DMS153 (cell line): ENCODE data around the gene DCST1.

Experiments used
- DNase-seq: peaks from one replicate; lab custom pipeline; 2025; lab: John Stamatoyannopoulos, UW

The DCST1 gene

GRCh38 chr1:155035936-155036335, 2.3 kb downstream of the DCST1 start:
- no peak for DNase-seq

DNA sequence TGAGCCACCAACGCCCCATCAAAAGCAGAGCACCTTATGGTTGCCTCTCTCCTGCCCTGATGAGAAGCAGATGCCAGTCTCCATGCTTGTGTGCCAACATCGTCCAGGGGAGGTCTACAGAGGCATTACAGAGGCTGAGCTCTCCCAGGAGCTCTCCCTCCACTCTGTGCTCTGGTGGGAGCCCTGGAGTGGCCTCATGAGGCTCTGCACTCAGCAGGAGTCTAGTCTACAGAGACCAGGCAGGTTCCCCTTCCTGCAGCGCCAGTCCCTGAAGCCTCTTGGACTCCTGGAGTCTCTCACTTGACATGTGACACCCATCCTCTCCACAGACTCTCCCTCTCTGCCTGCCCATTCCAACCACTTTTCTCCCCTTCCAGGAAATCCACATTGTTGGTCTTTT, 3.4 kb downstream of the DCST1 start:
- DNase-seq = no peak

DNA sequence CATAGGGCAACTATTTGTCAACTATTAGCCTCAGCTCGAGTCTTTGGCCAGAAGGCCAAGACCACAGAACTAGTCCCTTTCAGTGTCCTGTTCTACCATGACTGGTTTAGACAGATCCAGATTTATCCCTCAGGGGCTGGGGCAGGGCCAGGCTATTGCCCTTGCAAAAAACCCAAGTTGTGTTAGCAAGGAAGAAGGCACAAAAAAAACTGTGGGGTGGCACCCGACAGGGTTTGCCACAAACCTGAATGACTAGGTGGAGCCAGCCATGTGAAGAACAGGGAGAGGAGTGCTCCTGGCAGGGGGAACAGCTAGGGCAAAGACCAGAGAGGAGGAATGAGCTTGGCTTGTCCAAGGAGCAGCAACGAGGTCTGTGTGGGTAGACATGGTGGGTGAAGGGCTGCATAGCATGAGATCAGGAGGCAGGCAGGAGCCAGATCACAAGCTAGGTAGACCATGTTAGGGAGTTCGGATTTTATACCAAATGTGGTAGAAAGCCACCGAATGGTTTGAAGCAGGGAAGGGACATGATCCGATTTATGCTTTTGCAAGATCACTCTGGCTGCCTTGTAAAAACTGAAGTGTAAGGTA, 4.3 kb downstream of the DCST1 start:
- DNase-seq = no peak

- no peak for DNase-seq
These were observed 5.1 kb downstream of the DCST1 start for GRCh38 chr1:155038602-155039307.

DNA sequence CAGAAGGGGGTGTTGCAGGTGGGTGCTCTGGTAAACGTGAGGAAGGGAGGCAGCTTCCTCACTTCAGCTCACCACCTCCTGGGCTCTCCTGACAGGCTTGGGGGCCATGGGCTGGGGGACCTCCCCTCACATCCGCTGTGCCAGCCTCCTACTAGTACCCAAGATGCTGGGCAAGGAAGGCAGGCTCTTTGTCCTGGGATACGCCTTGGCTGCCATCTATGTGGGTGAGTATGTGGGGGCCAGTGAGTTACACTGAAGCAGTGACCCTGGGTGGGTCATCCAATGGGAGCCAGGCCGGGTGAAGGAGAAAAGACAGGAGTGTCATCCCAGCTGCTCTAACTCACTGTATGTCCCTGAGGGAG, 5.7 kb downstream of the DCST1 start:
- DNase-seq = no peak

GRCh38 chr1:155040358-155041093, 6.9 kb downstream of the DCST1 start:
- no peak for DNase-seq

GRCh38 chr1:155042789-155043188, 9.2 kb downstream of the DCST1 start:
- no peak for DNase-seq

GRCh38 chr1:155043301-155043702, 9.7 kb downstream of the DCST1 start:
- no peak for DNase-seq

GRCh38 chr1:155043793-155044192, 10.2 kb downstream of the DCST1 start:
- DNase-seq = no peak

DNA sequence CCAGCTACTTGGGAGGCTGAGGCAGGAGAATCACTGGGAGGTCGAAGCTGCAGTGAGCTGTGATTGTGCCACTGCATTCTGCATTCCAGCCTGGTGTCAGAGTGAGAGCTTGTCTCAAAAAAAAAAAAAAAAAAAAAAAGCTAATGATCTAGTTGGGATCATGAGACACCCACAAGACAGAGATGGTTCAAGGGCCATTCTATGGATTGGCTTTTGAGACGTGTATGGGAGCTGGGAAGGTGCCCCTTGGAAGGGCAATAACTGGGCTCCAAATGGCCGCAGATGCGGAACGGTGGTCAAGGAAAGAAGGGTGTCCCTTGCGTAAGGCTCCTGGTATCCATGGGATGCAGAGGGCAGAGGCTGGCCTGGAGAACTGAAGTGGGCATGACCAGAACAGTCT, 10.7 kb downstream of the DCST1 start:
- no peak for DNase-seq

DNA sequence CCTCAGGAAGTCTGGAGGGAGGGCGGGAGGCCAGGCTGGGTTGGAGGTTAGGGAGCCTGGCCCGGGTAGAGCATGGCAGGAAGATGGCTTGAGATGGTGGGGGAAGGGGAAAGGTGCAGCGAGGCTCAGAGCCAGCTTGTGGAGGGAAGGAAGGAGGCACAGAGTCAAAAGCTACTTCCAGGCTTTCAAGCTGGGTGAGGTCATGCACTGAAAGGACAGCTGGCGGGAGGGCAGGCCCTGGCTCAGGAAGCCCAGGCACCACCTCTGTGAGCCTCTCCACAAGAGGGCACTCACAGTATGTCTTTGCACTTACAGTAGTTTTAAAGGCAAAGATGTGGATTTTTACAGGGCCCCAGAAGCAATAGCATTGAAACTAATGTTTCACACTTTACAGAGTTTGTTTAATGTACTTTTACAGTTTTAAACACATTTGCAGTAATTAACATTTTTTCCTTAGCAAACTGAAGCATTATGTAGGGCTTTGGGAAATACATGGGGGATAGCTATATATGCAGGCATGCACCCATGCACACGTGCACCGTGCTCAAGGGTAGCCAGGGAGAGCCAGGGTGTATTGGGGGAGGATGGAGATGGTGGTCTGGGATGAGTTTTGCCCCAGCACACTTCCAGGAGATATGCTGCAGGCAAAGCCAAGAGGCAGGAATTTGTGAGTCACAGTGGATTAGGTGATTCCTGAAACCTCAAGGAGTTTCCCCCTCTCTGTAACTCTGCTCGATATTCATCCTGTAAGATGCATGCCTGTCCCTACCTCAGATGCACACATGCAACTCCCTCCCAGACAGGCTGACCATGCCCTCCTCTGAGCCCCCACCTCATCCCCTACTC, 11.4 kb downstream of the DCST1 start:
- DNase-seq = peak; percentile 88

- DNase-seq = no peak
These were observed 15.1 kb downstream of the DCST1 start for GRCh38 chr1:155048449-155049334.

DNA sequence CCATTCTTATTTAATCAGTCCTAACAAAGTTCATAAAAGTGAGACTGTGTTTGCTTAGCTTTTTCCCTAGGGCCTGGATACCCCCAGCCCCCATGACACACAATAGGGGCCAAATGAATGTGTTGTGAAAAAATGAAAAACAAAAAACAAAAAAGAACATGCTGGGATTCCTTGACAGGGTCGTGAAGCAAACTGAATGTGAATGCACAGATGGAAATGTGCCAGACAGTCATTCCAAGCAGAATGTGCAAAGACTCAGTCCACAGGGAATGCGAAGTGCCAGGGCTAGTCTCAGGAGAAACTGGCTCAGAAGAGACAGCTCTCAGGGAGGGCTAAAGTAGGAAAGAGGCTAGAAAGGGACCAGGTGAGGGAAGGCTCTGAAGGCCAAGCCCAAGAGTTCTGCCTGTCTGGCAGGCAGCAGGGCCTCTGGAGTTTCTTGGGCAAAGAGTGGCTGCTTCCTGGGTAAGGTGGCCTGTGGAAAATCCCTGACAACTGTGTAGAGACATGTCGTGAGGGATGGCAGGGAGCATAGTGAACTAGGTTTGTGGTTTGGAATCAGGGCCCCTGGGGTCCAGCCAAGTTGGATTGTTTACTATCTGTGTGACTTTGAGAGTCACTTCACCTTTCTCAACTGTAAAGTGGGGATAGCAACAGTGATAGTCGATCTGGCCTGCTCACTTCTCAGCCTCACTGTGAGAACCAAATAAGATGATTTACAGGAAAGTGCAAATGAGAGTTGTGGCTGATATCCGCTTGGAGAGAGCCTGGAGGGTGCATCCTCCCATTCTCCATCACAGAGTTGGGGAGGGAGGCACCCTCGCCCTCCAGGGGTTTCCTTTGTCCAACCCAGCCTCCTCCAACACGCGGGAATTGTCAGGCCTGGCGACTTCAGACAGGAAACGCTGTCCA, 16.3 kb downstream of the DCST1 start:
- DNase-seq = peak; percentile 21

DNA sequence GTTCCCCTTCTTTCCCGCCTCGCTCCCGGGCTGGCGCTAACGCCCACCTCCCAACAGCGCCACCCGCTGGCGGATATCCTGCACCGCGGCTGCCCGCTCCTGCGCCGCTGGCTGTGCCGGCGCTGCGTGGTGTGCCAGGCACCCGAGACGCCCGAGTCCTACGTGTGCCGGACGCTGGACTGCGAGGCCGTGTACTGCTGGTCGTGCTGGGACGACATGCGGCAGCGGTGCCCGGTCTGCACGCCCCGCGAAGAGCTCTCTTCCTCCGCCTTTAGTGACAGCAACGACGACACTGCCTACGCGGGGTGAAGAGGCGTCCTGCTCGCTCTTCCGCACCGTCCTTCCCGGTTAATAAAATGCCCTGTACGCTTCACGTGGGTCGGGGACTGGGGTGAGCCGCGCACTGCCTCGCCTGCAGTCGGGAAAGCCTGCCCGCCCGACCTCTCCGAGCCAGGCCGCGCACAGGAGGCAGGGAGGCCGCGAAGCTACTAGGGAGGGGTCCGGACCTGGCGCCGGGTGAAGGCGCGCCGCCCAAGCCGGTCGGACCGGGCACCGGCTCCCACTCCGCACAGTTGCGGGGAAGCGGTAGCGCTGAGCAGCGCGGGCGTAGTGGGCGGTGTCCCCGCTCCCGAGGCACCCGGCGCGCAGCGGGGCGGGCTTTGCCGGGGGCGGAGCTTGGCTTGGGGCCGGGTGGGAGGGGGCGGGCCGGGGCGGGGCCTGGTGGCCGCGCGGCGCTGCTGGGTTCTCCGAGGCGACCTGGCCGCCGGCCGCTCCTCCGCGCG, 17.1 kb downstream of the DCST1 start, which contains the start of gene ADAM15:
TSS of gene ADAM15 (plus strand) at position 757 of the 782 bp plus-strand sequence. CDS start 71 bp downstream, outside the sequence.
- peak; percentile 88 for DNase-seq

GRCh38 chr1:155051342-155051776, 17.7 kb downstream of the DCST1 start:
- no peak for DNase-seq

- peak; percentile 26 for DNase-seq
These were observed 18.3 kb downstream of the DCST1 start for GRCh38 chr1:155051777-155052398.

DNA sequence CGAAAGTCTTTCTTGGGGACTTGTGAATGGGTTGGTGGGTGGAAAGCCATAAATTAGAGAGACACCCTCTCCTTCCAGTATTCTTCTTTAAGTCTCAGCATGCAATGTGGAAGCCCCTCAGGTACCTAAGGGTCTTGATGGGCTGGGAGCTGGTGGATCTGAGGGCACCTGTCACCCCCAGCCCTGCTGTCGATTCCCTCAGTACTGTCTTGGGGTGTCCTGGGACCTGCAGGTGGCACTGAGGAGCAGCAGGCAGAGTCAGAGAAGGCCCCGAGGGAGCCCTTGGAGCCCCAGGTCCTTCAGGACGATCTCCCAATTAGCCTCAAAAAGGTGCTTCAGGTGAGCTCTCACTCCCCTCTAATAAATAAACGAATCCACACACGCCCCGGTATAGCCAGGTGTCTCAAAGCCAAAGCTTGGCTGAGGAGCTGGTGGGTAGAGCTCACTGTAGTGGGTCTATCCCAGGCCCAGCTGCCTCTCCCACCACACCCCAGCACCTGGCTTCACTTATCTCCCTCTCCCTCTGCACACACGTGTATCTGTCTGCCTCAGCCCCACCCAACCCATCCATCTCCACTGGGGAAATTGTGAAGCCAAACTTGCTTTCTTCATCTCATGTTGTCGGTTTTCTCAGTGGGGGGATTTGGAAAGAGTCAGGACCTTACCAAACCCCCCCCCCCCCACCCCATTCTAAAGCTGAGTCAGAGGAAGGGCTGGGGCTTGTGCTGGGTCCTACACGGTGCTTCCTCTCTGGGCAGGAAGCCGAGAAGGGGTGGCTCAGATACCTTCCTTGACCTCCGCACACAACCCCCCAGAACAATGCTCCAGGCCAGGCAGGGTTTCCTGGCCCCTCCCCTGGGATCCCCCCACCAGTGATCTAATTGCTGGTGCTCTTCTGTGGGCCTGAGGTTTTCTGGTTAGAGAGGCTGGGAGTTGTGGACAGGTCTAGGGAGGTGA, 19.1 kb downstream of the DCST1 start:
- peak; percentile 54 for DNase-seq
